GM12801 (cell line): Measurements from ENCODE around the gene NUB1.

ENCODE experiments used
- CTCF ChIP-seq: IDR thresholded peaks from one replicate; pipeline ENCODE4 v1.5.1; 2011; ENCODE audit warnings: control low read depth; ENCODE audit not compliant: insufficient read length; ENCODE audit errors: extremely low read depth

The NUB1 gene

GRCh38 chr7:151416112-151416940 lies 74.7 kb downstream of the NUB1 start:
- no peak for TF ChIP-seq CTCF

- TF ChIP-seq CTCF, result no peak
Observed at GRCh38 chr7:151416941-151417315, 75.3 kb downstream of the NUB1 start.

GRCh38 chr7:151420144-151420543 lies 78.5 kb downstream of the NUB1 start:
- TF ChIP-seq CTCF, result no peak

GRCh38 chr7:151422212-151422611 lies 80.6 kb downstream of the NUB1 start:
- no peak for TF ChIP-seq CTCF

- no peak for TF ChIP-seq CTCF
Observed at GRCh38 chr7:151423226-151423625, 81.6 kb downstream of the NUB1 start.

GRCh38 chr7:151423936-151424335 lies 82.3 kb downstream of the NUB1 start:
- no peak for TF ChIP-seq CTCF

GRCh38 chr7:151424799-151425198 lies 83.2 kb downstream of the NUB1 start:
- no peak for TF ChIP-seq CTCF
